HFFc6 (cell line): ENCODE results near the gene CFAP77. TPM values are rescaled to one million over a fixed set of nuclear protein-coding genes. Genes with fewer than 3 reads are reported as not detected.
A peak's percentile ranks its signal among the peaks of the same experiment; 100 is the strongest.

Experiments used
- DNase-seq: peaks from one replicate; pipeline ENCODE4 v3.0.0-alpha.2; 2018
- H3K27ac Mint-ChIP-seq: 2 replicates; pipeline ENCODE4 v1.8.0; 2020; ENCODE audit warnings: mild to moderate bottlenecking, mixed read lengths
- H3K27me3 Mint-ChIP-seq: 2 replicates; pipeline ENCODE4 v1.8.0; 2021; ENCODE audit warnings: mild to moderate bottlenecking, moderate library complexity, mixed read lengths; ENCODE audit not compliant: insufficient read depth
- H3K36me3 Mint-ChIP-seq: 2 replicates; pipeline ENCODE4 v1.8.0; 2021; ENCODE audit warnings: low read depth, mixed read lengths
- H3K4me1 Mint-ChIP-seq: 2 replicates; pipeline ENCODE4 v1.8.0; 2020; ENCODE audit warnings: low read depth, mixed read lengths
- H3K4me3 Mint-ChIP-seq: 2 replicates; pipeline ENCODE4 v1.8.0; 2020; ENCODE audit warnings: mild to moderate bottlenecking, moderate library complexity, mixed read lengths
- H3K9me3 Mint-ChIP-seq: 2 replicates; pipeline ENCODE4 v1.8.0; 2020; ENCODE audit warnings: mild to moderate bottlenecking, mixed read lengths
- CTCF ChIP-seq: fragments of 200-600 bp; sonication (generic); IDR thresholded peaks from 2 replicates; pipeline ENCODE4 v1.5.0; 2021; ENCODE audit warnings: antibody characterized with exemption, mild to moderate bottlenecking
- total RNA-seq, 6 experiments: library from RNA; stranded (reverse); fragmentation: NEBNext Ultra II Directional; extraction: Animal tissue kit (Norgen Biotek cat#: 25700); gene quantifications; 2 replicates in 1 of 6; 3 replicates in 5 of 6; pipeline ENCODE4 v1.2.3, GENCODE V29; 2021

The CFAP77 gene
- total RNA-seq, 6 experiments from 2014 or later = not detected

GRCh38 chr9:132575811-132576210, 165.8 kb downstream of the CFAP77 start:
- Mint-ChIP-seq H3K4me3 (no peak overlapping the region), H3K4me1 (peaks cover 9% of the 10 kb centered on the region), H3K27me3 (peaks cover 32% of the 10 kb centered on the region), H3K9me3 (no peaks in the 10 kb centered on the region), H3K36me3 (no peaks in the 10 kb centered on the region), H3K27ac (no peak overlapping the region)
- no peak for DNase-seq
- TF ChIP-seq CTCF = no peak

DNA sequence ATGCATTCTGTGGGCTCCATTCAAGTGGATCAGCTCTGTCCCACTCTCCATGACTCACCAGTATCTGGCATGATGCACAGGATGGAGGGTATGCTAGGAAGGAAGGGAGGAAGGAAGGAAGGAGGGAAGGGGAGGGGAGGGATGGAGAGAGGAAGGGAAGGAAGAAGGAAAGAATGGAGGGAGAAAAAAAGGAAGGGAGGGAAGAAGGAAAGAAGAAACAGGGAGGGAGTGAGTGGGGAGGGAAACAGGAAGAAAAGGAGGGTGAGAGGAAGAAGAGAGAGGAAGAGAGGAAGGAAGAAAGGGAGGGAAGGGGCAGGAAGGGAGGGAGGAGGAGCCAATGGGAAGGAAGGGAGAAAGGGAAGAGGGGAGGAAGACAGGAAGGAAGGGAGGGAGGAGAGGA, 167.1 kb downstream of the CFAP77 start:
- H3K4me3 Mint-ChIP-seq = no peak overlapping the region
- no peaks in the 10 kb centered on the region for H3K9me3 Mint-ChIP-seq
- no peak for TF ChIP-seq CTCF
- peaks cover 37% of the 10 kb centered on the region for H3K27me3 Mint-ChIP-seq
- H3K36me3 Mint-ChIP-seq = no peaks in the 10 kb centered on the region
- H3K27ac Mint-ChIP-seq = no peak overlapping the region
- peaks cover 14% of the 10 kb centered on the region for H3K4me1 Mint-ChIP-seq
- no peak for DNase-seq

DNA sequence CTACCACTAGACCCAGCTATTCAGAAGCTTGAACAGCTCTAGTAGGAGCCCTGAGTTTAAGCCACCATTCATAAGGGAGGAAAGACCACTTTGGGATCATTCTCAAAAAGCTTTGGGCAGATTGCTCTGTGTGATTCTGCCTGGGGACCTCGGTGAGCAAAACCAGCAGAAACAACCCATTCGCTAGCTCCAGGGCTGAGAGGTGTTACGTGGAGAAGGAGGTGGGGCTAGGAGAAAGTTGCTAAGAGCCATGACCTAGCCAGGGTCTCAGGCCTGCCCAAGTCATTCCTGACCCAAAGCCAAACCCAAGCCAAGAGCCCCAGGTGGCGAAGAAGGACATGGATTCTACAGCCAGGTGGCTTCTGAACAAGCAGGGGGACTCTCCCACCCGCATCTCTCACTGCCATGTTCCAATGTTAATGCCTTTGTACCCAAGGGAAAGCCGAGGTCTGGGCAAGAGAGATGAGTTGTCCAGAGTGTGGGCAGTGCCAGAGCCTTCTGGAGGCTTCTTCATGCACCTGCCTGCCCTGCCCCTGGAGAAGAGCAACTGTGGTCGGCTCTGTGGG, 168.4 kb downstream of the CFAP77 start:
- no peak for DNase-seq
- TF ChIP-seq CTCF = no peak
- Mint-ChIP-seq H3K27ac (no peak overlapping the region), H3K4me3 (no peak overlapping the region), H3K27me3 (peaks cover 43% of the 10 kb centered on the region), H3K9me3 (no peaks in the 10 kb centered on the region), H3K4me1 (peaks cover 6% of the 10 kb centered on the region), H3K36me3 (no peaks in the 10 kb centered on the region)

DNA sequence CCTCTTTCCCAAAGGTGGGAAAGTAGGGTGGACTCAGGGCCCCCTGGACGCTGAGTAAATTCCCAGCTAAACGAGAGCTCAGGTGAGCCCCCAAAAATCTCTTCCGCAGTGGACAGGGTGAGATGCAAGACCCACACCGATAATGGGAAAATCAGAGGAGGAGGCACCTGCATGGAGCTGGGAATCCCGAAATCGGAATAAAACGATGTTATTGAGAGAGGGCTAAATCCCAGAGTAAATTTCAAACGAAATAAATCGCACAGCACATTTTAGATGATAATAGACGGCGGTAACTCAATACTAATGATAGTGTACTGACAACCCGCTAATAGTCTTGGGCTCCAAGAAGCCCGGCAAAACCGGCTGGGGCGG, 169.4 kb downstream of the CFAP77 start:
- DNase-seq = no peak
- Mint-ChIP-seq H3K9me3 (no peaks in the 10 kb centered on the region), H3K27ac (no peak overlapping the region), H3K4me3 (no peak overlapping the region), H3K27me3 (peaks cover 50% of the 10 kb centered on the region), H3K36me3 (peaks cover 4% of the 10 kb centered on the region; the same call in 1 of the 2 replicates), H3K4me1 (peaks cover 6% of the 10 kb centered on the region)
- TF ChIP-seq CTCF = no peak

DNA sequence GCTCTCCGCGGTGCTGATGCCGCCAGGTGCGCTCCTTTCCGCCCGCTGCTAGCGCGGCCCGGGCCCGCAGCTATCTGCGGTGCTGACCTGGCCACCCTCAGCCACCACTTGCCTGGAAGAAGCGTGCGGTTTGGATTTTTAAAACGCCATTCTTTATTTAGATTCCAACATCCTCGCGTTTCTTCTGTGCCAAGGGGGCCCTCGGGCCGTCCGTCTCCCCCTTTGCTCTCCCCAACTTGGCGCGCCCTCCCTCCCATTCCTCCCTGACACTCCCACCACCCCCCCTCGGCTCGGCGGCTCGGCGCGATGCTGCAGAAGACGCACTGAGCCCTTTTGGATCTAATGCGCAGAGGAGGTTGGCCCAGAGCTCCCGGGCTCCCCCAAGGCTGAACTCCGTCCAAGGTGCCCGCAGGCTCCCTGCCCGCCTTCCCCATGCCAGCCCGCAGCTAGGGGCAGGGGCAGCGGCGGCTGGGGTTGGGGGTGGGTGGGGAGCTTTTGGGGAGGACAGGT, 172.3 kb downstream of the CFAP77 start, which contains the start of gene BARHL1:
Gene BARHL1 (plus strand): TSS at position 331 of the 510 bp plus-strand sequence. CDS start 192 bp downstream, outside the sequence.
- DNase-seq = no peak
- H3K4me1 Mint-ChIP-seq = peaks cover 13% of the 10 kb centered on the region
- peaks cover 4% of the 10 kb centered on the region; the same call in 1 of the 2 replicates for H3K36me3 Mint-ChIP-seq
- H3K27me3 Mint-ChIP-seq = peaks cover 73% of the 10 kb centered on the region
- no peak for TF ChIP-seq CTCF
- no peaks in the 10 kb centered on the region for H3K9me3 Mint-ChIP-seq
- H3K4me3 Mint-ChIP-seq = peak within 1 kb of the TSS; percentile 81
- no peak within 1 kb of the TSS for H3K27ac Mint-ChIP-seq
